GM12878 (cell line): Measurements from ENCODE around the gene EIF2S2. TPM values are rescaled to one million over a fixed set of nuclear protein-coding genes. Genes with fewer than 3 reads are reported as not detected.

ENCODE experiments used
- ATAC-seq: fragments of 200-7000 bp; cut with Tn5 transposase; 3 replicates; pipeline ENCODE4 v1.9.1; 2020; ENCODE audit warnings: mild to moderate bottlenecking, moderate library complexity
- BruUV-seq: library from RNA; stranded (reverse); fragments of 400-500 nt; replicated peaks from 2 replicates; lab custom pipeline; 2021; lab: Mats Ljungman, UMichigan
- CTCF ChIA-PET: fragments of 300-600 bp; sonication (Branson Sonifier 250); formaldehyde crosslinking; extraction: SDS; loops from one replicate; lab custom pipeline; 2021; ENCODE audit warnings: inconsistent platforms; lab: Yijun Ruan, JAX
- POLR2A ChIA-PET: fragments of 350-600 bp; formaldehyde crosslinking; extraction: SDS; loops from one replicate; lab custom pipeline; 2021; ENCODE audit warnings: inconsistent platforms; lab: Charles Lee
- RAD21 ChIA-PET: fragments of 300-600 bp; sonication (Branson Sonifier 250); formaldehyde crosslinking; loops from one replicate; lab custom pipeline; 2023; ENCODE audit warnings: antibody characterized with exemption; ENCODE audit not compliant: unreplicated experiment; lab: Charles Lee
- SMC1A ChIA-PET: fragments of 300-600 bp; sonication (Branson Sonifier 250); formaldehyde crosslinking; loops from one replicate; lab custom pipeline; 2023; ENCODE audit not compliant: unreplicated experiment, uncharacterized antibody; lab: Charles Lee
- DNase-seq: peaks from one replicate; pipeline ENCODE4 v3.0.0-alpha.2; 2011; ENCODE audit warnings: low read depth, low spot score
- FAIRE-seq: peaks from 3 replicates; lab custom pipeline; 2011; peaks lifted over from hg19 to GRCh38; lab: Jason Lieb, UNC
- H2AFZ ChIP-seq: 2 replicates; pipeline ENCODE4 v1.6.0; 2011; ENCODE audit warnings: low read depth, low read length, control low read depth; ENCODE audit not compliant: control insufficient read depth
- H3K27ac ChIP-seq: 2 replicates; pipeline ENCODE4 v1.5.1; 2011; ENCODE audit warnings: control low read depth; ENCODE audit not compliant: control insufficient read depth, insufficient read depth
- H3K27me3 ChIP-seq, 2 experiments: replicated peaks in 1 of 2; 2 replicates each; pipeline versions ENCODE4 v1.6.0 to v1.6.1; 2011; ENCODE audit warnings: low read length in 1 of 2; ENCODE audit not compliant: control insufficient read depth in 2 of 2, insufficient read depth in 2 of 2
- H3K36me3 ChIP-seq, 2 experiments: 2 replicates each; pipeline ENCODE4 v1.5.1; 2011; ENCODE audit warnings: low read length in 1 of 2; ENCODE audit not compliant: control insufficient read depth in 2 of 2, insufficient read depth in 2 of 2
- H3K4me1 ChIP-seq: 2 replicates; pipeline ENCODE4 v1.6.1; 2011; ENCODE audit warnings: mild to moderate bottlenecking, low read length, moderate library complexity, mixed read lengths; ENCODE audit not compliant: control insufficient read depth, insufficient read depth
- H3K4me2 ChIP-seq: 2 replicates; pipeline ENCODE4 v1.6.0; 2011; ENCODE audit warnings: control low read depth; ENCODE audit not compliant: control insufficient read depth, insufficient read depth
- H3K4me3 ChIP-seq: fragments of 200-600 bp; sonication (generic); 2 replicates; pipeline ENCODE4 v1.5.1; 2016
- H3K79me2 ChIP-seq: 2 replicates; pipeline ENCODE4 v1.6.0; 2011; ENCODE audit warnings: low read length; ENCODE audit not compliant: control insufficient read depth, insufficient read depth
- H3K9ac ChIP-seq: 2 replicates; pipeline ENCODE4 v1.8.0; 2011; ENCODE audit warnings: low read length, control low read depth, mixed read lengths; ENCODE audit not compliant: control insufficient read depth, insufficient read depth
- H3K9me3 ChIP-seq: replicated peaks from 3 replicates; pipeline ENCODE4 v1.5.1; 2011; ENCODE audit warnings: mild to moderate bottlenecking, low read length; ENCODE audit not compliant: control insufficient read depth, insufficient read depth
- H4K20me1 ChIP-seq: 2 replicates; pipeline ENCODE4 v1.6.0; 2011; ENCODE audit not compliant: control insufficient read depth, insufficient read depth
- CEBPB ChIP-seq, 2 experiments: fragments of 150-350 bp in 1 of 2; IDR thresholded peaks; 2 replicates each; pipeline ENCODE4 v1.6.1; 2012 to 2014; ENCODE audit warnings: low read depth in 2 of 2, low read length in 2 of 2, borderline replicate concordance in 1 of 2, inconsistent platforms in 1 of 2
- CHD4 ChIP-seq: fragments of 200-600 bp; sonication (generic); IDR thresholded peaks from 2 replicates; pipeline ENCODE4 v1.6.1; 2016; ENCODE audit warnings: mild to moderate bottlenecking
- CREM ChIP-seq: IDR thresholded peaks from 2 replicates; pipeline ENCODE4 v1.6.1; 2014; ENCODE audit warnings: antibody characterized with exemption, low read depth
- EED ChIP-seq: sonication (generic); IDR thresholded peaks from 2 replicates; pipeline ENCODE4 v1.6.1; 2016; ENCODE audit warnings: antibody characterized with exemption, low read depth
- ETV6 ChIP-seq, 2 experiments: fragments of 450-650 bp in 1 of 2; IDR thresholded peaks in 1 of 2; conservative IDR thresholded peaks in 1 of 2; 2 replicates each; pipeline ENCODE4 v1.6.1; 2014; ENCODE audit warnings: antibody characterized with exemption in 1 of 2, borderline replicate concordance in 1 of 2, low read depth in 1 of 2, mild to moderate bottlenecking in 1 of 2, moderate library complexity in 1 of 2
- GATAD2B ChIP-seq: fragments of 450-650 bp; conservative IDR thresholded peaks from 2 replicates; pipeline ENCODE4 v1.6.1; 2017; ENCODE audit warnings: low read depth, mild to moderate bottlenecking, moderate library complexity
- IKZF1 ChIP-seq: fragments of 450-650 bp; conservative IDR thresholded peaks from 2 replicates; pipeline ENCODE4 v1.6.1; 2017; ENCODE audit warnings: antibody characterized with exemption, mild to moderate bottlenecking
- JUND ChIP-seq: IDR thresholded peaks from 2 replicates; pipeline ENCODE4 v1.6.1; 2012; ENCODE audit warnings: low read depth, mild to moderate bottlenecking, low read length, improper control_type of control experiment, moderate library complexity
- MEF2B ChIP-seq: fragments of 450-650 bp; IDR thresholded peaks from 2 replicates; pipeline ENCODE4 v1.6.1; 2018; ENCODE audit warnings: mild to moderate bottlenecking, moderate library complexity; ENCODE audit not compliant: partially characterized antibody, poor library complexity, severe bottlenecking
- MTA2 ChIP-seq: fragments of 450-650 bp; IDR thresholded peaks from 2 replicates; pipeline ENCODE4 v1.6.1; 2016; ENCODE audit warnings: low read depth, mild to moderate bottlenecking, moderate library complexity
- MYB ChIP-seq: fragments of 150-350 bp; IDR thresholded peaks from 2 replicates; pipeline ENCODE4 v1.6.1; 2014; ENCODE audit warnings: mild to moderate bottlenecking, low read depth, low read length, borderline replicate concordance
- NFIC ChIP-seq: IDR thresholded peaks from 2 replicates; pipeline ENCODE4 v1.6.1; 2012; ENCODE audit warnings: low read depth, mild to moderate bottlenecking, inconsistent platforms, low read length, moderate library complexity
- NFXL1 ChIP-seq: fragments of 450-650 bp; IDR thresholded peaks from 2 replicates; pipeline ENCODE4 v1.6.1; 2017; ENCODE audit warnings: antibody characterized with exemption, mild to moderate bottlenecking, borderline replicate concordance
- NR2C2 ChIP-seq: IDR thresholded peaks from 2 replicates; pipeline ENCODE4 v1.6.1; 2011; ENCODE audit warnings: borderline replicate concordance, low read depth; ENCODE audit not compliant: control insufficient read depth, insufficient read length
- PAX5 ChIP-seq: IDR thresholded peaks from 2 replicates; pipeline ENCODE4 v1.6.1; 2011; ENCODE audit warnings: low read depth, low read length, borderline replicate concordance
- POLR2AphosphoS5 ChIP-seq: IDR thresholded peaks from 2 replicates; pipeline ENCODE4 v1.6.1; 2011; ENCODE audit warnings: mild to moderate bottlenecking, low read length, inconsistent platforms
- RB1 ChIP-seq: fragments of 450-650 bp; formaldehyde crosslinking; IDR thresholded peaks from 2 replicates; pipeline ENCODE4 v1.6.1; 2017; ENCODE audit warnings: mild to moderate bottlenecking, borderline replicate concordance
- SMC3 ChIP-seq: IDR thresholded peaks from 2 replicates; pipeline ENCODE4 v1.6.1; 2011; ENCODE audit warnings: low read length, improper control_type of control experiment, borderline replicate concordance
- SPI1 ChIP-seq: IDR thresholded peaks from 2 replicates; pipeline ENCODE4 v1.6.1; 2011; ENCODE audit warnings: low read depth, mild to moderate bottlenecking, low read length, moderate library complexity, borderline replicate concordance; ENCODE audit not compliant: insufficient read depth
- STAT1 ChIP-seq: fragments of 450-650 bp; conservative IDR thresholded peaks from 2 replicates; pipeline ENCODE4 v1.6.1; 2014; ENCODE audit warnings: antibody characterized with exemption, mild to moderate bottlenecking
- TCF7 ChIP-seq: IDR thresholded peaks from 2 replicates; pipeline ENCODE4 v1.6.1; 2014; ENCODE audit warnings: antibody characterized with exemption, borderline replicate concordance
- ZBED1 ChIP-seq: IDR thresholded peaks from 2 replicates; pipeline ENCODE4 v1.6.1; 2016; ENCODE audit warnings: borderline replicate concordance
- ZNF384 ChIP-seq: IDR thresholded peaks from 2 replicates; pipeline ENCODE4 v1.6.1; 2012; ENCODE audit warnings: low read depth, mild to moderate bottlenecking, low read length, improper control_type of control experiment, borderline replicate concordance
- WGBS: methylation state at CpG from one replicate; pipeline ENCODE4 v1.1.6; 2016; ENCODE audit warnings: low lambda C conversion rate; ENCODE audit not compliant: insufficient replicate concordance, insufficient coverage; ENCODE audit errors: missing lambda C conversion rate; 5-methylcytosine and 5-hydroxymethylcytosine counted together
- in situ Hi-C: fragments of 300-500 bp; cut with MboI; formaldehyde crosslinking; loops from 9 replicates; pipeline ENCODE4 v1.14.3; 2018; ENCODE audit warnings: mixed read lengths
- intact Hi-C: fragments of 100-400 bp; cut with micrococcal nuclease; formaldehyde crosslinking; loops from one replicate; pipeline ENCODE4 v1.14.2; 2022; ENCODE audit not compliant: unreplicated experiment
- polyA plus RNA-seq, 11 experiments: library from polyadenylated mRNA; depleted of rRNA in 4 of 11; unstranded in 6 of 11; stranded (reverse) in 5 of 11; fragments of >200 nt; fragmentation: Nextera tagmentation in 4 of 11; fragmentation: Illumina TruSeq in 1 of 11; extraction: Ambion mirVana in 4 of 11; extraction: Trizol in 1 of 11; gene quantifications; 1 replicate in 1 of 11; 2 replicates in 10 of 11; pipeline versions ENCODE4 v1.2.1 to v1.2.3, GENCODE V29; 2011 to 2016; ENCODE audit warnings: inconsistent platforms in 2 of 11, missing spikeins in 2 of 11, low read depth in 1 of 11
- total RNA-seq, 4 experiments: library from RNA; depleted of rRNA in 3 of 4; stranded (reverse); fragments of >200 nt in 3 of 4; fragmentation: Illumina TruSeq in 1 of 4; extraction: Trizol in 1 of 4; gene quantifications; 2 replicates each; pipeline versions ENCODE4 v1.2.1 to v1.2.3, GENCODE V29; 2013 to 2021
- TF ChIP-seq, protein P1 (sequence below): fragments of 450-650 bp; IDR thresholded peaks from 2 replicates; pipeline ENCODE4 v1.6.1; 2016; ENCODE audit warnings: mild to moderate bottlenecking
- TF ChIP-seq, protein P2 (sequence below): IDR thresholded peaks from 2 replicates; pipeline ENCODE4 v1.6.1; 2012; ENCODE audit warnings: low read depth, low read length, improper control_type of control experiment

EIF2S2 gene
- total and polyA plus RNA-seq, 10 of the 15 experiments (the other 5 are each of a cell fraction or from before 2014, with no cell fraction given) = 60.2 to 153 (median 84.3) TPM

- no peak for ATAC-seq
Observed at GRCh38 chr20:34045294-34045693, 66.7 kb downstream of the EIF2S2 start.

GRCh38 chr20:34043025-34043424 lies 69.0 kb downstream of the EIF2S2 start:
- SMC1A ChIA-PET = no interaction called here
- CTCF ChIA-PET = interaction anchor here (1.2 kb wide), 1 partner anchor 87 kb away, joined by 3 read pairs; no protein-coding TSS in a partner anchor
- Histone ChIP-seq H3K79me2 (peaks cover 41% of the 10 kb centered on the region), H3K36me3 (peaks cover 7 to 11% of the 10 kb centered on the region in 2 experiments), H3K9me3 (no peaks in the 10 kb centered on the region), H2AFZ (no peak overlapping the region), H3K4me2 (no peak overlapping the region), H3K9ac (no peak overlapping the region), H3K27me3 (no peaks in the 10 kb centered on the region), H3K27ac (no peak overlapping the region), H4K20me1 (peaks cover 4% of the 10 kb centered on the region), H3K4me1 (no peaks in the 10 kb centered on the region), H3K4me3 (no peak overlapping the region)
- RAD21 ChIA-PET = no interaction called here
- in situ Hi-C loops = no loop called here
- FAIRE-seq (no peak), DNase-seq (no peak), ATAC-seq (no peak)
- no TSS peak for BruUV-seq
- POLR2A ChIA-PET = no interaction called here
- intact Hi-C loops = no loop called here
- TF ChIP-seq SPI1 (no peak), CREM (no peak), SMC3 (no peak), STAT1 (no peak), NFIC (no peak), PAX5 (no peak), MEF2B (no peak), NR2C2 (no peak), POLR2AphosphoS5 (no peak), MYB (no peak), EED (no peak), CEBPB (IDR thresholded peaks at IDR 0.05; ENCODE audit: borderline replicate concordance in 1 of 2, low read depth in 2 of 2, low read length in 2 of 2) (no peak), JUND (no peak)
- TF ChIP-seq, protein P1, sequence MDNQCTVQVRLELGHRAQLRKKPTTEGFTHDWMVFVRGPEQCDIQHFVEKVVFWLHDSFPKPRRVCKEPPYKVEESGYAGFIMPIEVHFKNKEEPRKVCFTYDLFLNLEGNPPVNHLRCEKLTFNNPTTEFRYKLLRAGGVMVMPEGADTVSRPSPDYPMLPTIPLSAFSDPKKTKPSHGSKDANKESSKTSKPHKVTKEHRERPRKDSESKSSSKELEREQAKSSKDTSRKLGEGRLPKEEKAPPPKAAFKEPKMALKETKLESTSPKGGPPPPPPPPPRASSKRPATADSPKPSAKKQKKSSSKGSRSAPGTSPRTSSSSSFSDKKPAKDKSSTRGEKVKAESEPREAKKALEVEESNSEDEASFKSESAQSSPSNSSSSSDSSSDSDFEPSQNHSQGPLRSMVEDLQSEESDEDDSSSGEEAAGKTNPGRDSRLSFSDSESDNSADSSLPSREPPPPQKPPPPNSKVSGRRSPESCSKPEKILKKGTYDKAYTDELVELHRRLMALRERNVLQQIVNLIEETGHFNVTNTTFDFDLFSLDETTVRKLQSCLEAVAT = no peak
- TF ChIP-seq, protein P2, sequence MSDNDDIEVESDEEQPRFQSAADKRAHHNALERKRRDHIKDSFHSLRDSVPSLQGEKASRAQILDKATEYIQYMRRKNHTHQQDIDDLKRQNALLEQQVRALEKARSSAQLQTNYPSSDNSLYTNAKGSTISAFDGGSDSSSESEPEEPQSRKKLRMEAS = no peak

More at GRCh38 chr20:34045294-34045693, 66.7 kb downstream of the EIF2S2 start:
- TF ChIP-seq ZNF384 (no peak), CHD4 (no peak), NFXL1 (no peak), MTA2 (no peak), IKZF1 (no peak), GATAD2B (no peak), RB1 (no peak), ETV6 (conservative IDR thresholded peaks at IDR 0.05 in 1 of 2, IDR thresholded peaks at IDR 0.05 in 1 of 2; ENCODE audit: borderline replicate concordance in 1 of 2, low read depth in 1 of 2) (no peak), TCF7 (no peak), ZBED1 (no peak)
- ChIA-PET POLR2A (no interaction called here), SMC1A (no interaction called here), RAD21 (no interaction called here), CTCF (no interaction called here)
- no peak overlapping the region for H2AFZ ChIP-seq
- peaks cover 7 to 11% of the 10 kb centered on the region in 2 experiments for H3K36me3 ChIP-seq
- H3K27ac ChIP-seq = no peak overlapping the region
- H3K79me2 ChIP-seq = peaks cover 43% of the 10 kb centered on the region
- H3K27me3 ChIP-seq = no peaks in the 10 kb centered on the region
- H4K20me1 ChIP-seq = peaks cover 3% of the 10 kb centered on the region
- in situ Hi-C loops (no loop called here), intact Hi-C loops (no loop called here)
- FAIRE-seq (no peak), DNase-seq (no peak)
- no TSS peak for BruUV-seq
- H3K9me3 ChIP-seq = no peaks in the 10 kb centered on the region
- no peaks in the 10 kb centered on the region for H3K4me1 ChIP-seq
- WGBS = 69% methylated on average over 2 of the region's 2 CpGs
- H3K4me2 ChIP-seq = no peak overlapping the region
- H3K4me3 ChIP-seq = no peak overlapping the region
- no peak overlapping the region for H3K9ac ChIP-seq
